Stimulated activated CD4-positive, alpha-beta T cell treated with anti-CD3 and anti-CD28 coated beads, Interleukin-1b, Interleukin-23, amount 100 ng/mL, for 48 hours (primary cell): ENCODE data around the gene PCSK4.
"Not testable (repeated sequence)": the region's sequence is repeated elsewhere in the genome, so short reads cannot be mapped to it uniquely, and the experiment has no call there.

Source experiments
- DNase-seq: peaks from one replicate; pipeline ENCODE4 v3.0.0-alpha.2; 2020

PCSK4 gene

GRCh38 chr19:1521636-1522035 lies 31.5 kb upstream of the PCSK4 start:
- DNase-seq: no peak

DNA sequence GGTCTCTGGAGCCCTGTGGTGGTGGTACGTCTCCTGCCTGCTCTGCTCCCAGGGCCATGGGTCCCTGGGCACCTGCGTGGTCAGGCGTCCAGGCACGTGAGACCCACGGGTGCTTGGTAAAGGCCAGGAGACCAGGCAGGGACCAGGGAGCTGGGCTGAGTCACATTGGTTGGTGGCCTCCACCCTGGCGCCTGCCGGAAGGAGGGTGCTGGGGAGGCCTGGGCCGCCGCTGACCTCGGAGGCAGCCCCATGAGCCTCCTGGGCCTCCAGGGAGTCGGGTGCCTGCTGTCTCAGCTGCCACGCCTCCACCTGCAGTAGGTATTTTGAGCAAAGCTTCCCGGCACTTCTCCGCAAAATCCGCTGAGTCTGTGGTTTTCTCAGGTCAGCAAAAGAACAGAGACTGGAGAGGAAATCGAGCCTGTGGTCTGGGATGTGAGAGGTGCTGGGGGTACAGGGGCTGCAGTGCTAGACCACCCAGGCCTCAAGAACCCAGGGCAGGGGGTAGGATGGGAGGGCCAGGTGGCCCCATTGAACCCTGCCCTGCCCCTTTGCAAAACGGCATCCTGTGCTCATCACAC lies 30.1 kb upstream of the PCSK4 start:
- DNase-seq: no peak

DNA sequence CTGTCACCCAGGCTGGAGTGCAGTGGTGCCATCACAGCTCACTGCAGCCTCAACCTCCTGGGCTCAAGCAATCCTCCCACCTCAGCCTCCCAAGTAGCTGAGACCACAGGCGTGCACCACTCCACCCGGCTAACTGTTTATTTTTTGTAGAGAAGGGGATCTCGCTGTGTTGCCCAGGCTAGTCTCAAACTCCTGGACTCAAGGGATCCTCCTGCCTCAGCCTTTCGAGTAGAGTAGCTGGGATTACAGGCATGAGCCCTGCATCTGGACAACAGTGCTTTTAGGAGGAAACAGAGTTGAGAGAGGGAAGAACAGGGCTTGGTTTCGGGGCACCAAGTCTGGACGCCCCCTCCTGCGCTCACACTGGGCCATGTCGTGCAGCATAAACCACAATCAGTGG lies 29.7 kb upstream of the PCSK4 start:
- not testable (repeated sequence) for DNase-seq

- DNase-seq: no peak
Observed at GRCh38 chr19:1518471-1518870, 28.3 kb upstream of the PCSK4 start.

GRCh38 chr19:1516395-1516753 lies 26.2 kb upstream of the PCSK4 start:
- DNase-seq: no peak

DNA sequence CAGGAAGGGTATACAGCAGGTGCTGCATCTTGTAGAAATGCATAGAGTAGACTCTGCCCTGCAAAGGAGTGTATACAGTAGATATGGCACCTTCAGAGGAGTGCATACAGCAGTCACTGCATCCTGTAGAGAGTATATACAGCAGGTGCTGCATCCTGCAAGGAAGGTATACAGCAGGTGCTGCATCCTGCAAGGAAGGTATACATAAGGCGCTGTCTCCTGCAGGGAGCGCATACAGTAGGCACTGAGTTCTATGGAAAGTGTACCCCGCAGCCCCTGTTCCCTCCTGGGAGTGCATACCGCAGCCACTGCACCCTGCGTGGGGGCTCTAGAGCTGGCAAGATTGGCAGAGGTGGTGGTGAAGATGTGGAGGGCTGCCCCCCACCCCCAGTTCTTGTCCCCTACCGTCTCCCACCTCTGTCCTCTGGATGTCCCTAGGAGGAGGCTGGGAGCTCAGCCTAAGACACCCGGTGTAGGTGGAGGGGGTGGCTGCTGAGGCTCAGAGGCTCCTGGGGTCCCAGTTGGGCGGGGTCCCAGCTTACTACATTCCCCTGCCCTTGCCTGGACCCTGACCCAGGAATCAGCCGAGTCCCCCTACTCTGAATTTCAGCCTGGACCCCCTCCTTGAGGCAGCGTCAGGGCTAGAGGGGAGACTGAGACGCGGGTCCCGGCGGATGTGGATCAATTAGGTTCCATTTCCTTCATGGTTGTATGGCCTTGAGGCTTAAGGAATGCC lies 25.0 kb upstream of the PCSK4 start:
- DNase-seq: no peak

DNA sequence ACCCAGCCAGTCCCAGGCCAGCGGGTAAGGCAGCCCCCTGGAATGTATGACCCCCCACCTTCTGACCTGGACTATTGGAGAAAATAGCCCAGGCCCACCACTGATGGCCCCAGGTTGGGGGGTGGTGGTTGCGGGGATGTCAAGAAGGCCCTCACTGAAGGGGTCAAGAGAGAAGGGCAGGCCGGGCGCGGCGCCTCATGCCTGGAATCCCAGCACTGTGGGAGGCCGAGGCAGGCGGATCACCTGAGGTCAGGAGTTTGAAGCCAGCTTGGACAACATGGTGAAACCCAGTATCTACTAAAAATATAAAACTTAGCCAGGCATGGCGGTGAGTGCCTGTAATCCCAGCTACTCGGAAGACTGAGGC lies 24.1 kb upstream of the PCSK4 start:
- DNase-seq: no peak

- DNase-seq: peak; percentile 77
Observed at GRCh38 chr19:1513499-1514294, 23.5 kb upstream of the PCSK4 start.

GRCh38 chr19:1512671-1513498 lies 22.7 kb upstream of the PCSK4 start, which contains the start of gene ADAMTSL5:
Gene ADAMTSL5, minus strand, starts transcription at chr19:1513019. Its CDS starts 2,076 bp downstream, at chr19:1510943.
- peak; percentile 72 for DNase-seq

- no peak for DNase-seq
Observed at GRCh38 chr19:1511318-1512317, 21.5 kb upstream of the PCSK4 start.

- DNase-seq: no peak
Observed at GRCh38 chr19:1510807-1511206, 20.7 kb upstream of the PCSK4 start.

GRCh38 chr19:1510442-1510806 lies 20.3 kb upstream of the PCSK4 start:
- DNase-seq: no peak

GRCh38 chr19:1509602-1510441 lies 19.7 kb upstream of the PCSK4 start:
- no peak for DNase-seq

DNA sequence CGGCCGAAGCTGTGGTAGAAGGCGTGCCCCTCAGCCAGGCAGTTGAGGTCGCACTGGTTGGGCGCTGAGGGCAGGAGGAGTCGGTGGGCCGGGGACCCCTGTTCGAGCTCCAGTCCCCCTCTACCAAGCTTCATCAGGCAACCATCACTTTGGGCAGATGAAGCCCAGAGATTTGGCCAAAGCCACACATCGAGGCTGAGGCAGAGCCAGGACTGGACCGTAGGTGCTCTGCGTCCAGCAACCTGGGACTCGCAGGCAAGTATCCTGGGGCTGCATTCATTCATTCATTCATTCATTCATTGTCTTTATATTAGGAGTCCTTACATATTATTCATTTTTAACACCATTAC lies 18.3 kb upstream of the PCSK4 start:
- DNase-seq: no peak

GRCh38 chr19:1507763-1508506 lies 17.8 kb upstream of the PCSK4 start:
- DNase-seq: peak; percentile 94

DNA sequence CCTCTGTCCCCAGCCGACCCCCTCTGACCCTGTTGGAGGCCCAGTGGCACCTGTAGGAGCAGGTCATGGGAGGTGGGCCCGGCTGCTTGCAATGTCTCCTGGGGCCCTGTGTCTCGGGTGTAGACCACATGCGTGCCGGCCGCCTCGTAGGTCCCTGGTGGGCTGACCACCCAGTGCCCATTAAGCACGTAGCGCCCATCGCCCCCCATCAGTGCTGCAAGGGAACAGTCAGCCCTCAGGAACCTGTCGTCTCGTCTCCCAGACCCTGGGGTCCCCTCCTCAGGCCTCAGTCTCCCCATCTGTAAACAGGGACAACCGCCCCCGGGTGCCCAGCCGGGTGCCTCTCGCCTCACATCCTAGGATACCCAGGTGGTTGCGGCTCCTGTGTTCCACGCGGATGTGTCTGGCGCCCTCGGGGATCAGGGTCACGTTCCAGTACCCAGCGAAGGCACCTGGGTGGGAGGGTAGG lies 17.1 kb upstream of the PCSK4 start:
- DNase-seq: no peak

GRCh38 chr19:1505991-1506881 lies 16.1 kb upstream of the PCSK4 start:
- DNase-seq: no peak

- DNase-seq: no peak
Observed at GRCh38 chr19:1505012-1505411, 14.9 kb upstream of the PCSK4 start.
